Astrocyte of the hippocampus (primary cell): ENCODE results near the gene NAA11.
A peak's percentile ranks its signal among the peaks of the same experiment; 100 is the strongest.

Experiments used
- DNase-seq: peaks from one replicate; pipeline ENCODE4 v3.0.0; 2011; ENCODE audit warnings: low read depth, low spot score

Gene NAA11

GRCh38 chr4:79325864-79326328, at the start of gene NAA11:
NAA11 (minus strand) TSS chr4:79326061; CDS start chr4:79325877, 184 bp downstream.
- no peak for DNase-seq

GRCh38 chr4:79370026-79370425, 44.2 kb upstream of the NAA11 start:
- DNase-seq: no peak

DNA sequence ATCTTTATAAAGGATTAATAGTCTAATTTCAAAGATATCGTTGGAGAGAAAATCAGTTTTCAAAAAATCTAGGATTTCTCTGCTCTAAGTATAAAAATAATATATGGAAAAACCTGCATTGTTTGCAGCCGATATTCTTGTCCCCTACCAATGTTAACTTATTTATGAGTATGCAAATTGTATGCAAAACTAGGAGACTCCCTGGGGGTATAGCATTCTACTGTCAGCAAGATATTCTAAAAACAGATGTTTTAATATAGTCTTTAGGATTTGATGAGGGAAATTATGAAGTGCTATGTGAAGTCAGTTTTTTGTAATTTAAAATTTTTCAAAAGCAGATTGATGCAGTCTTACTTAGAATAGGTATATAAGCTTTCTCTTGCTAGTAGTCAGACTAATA, 41.2 kb upstream of the NAA11 start:
- DNase-seq: no peak

DNA sequence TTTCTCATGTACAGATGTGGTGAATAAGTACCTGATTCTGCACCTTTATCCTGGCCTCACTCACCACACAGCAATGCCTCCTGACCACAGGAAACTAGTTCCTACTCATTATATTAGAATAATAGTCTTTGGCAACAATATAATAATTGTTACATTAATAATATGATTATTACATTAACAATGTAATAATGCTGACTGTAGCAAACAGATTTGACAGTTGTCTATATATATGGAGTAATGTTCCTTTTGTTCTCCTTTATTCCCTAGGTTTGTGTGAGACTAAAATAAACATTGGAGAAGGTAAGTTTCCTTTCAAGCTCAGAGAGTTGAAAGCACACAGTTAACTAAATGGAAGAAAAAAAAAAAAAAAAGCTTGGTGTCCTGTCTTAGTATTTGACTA, 40.6 kb upstream of the NAA11 start:
- DNase-seq: no peak

DNA sequence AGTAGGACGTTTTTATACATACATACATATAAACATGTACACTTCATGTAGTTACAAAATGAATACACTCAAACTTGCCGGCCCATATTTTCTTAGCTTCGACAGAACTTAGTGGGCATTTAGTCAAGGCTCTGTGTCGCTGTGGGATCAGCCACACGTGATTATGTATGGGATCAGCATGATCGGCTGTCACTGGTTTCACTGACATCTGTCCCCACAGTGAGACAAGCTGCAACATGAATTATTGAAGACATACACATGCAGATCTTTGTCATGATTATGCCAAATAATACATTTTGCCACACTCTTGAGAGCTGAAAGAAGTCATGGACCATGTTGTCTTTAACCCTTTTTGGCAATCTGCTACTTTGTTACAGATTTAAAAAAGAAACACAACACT, 38.2 kb upstream of the NAA11 start:
- no peak for DNase-seq

DNA sequence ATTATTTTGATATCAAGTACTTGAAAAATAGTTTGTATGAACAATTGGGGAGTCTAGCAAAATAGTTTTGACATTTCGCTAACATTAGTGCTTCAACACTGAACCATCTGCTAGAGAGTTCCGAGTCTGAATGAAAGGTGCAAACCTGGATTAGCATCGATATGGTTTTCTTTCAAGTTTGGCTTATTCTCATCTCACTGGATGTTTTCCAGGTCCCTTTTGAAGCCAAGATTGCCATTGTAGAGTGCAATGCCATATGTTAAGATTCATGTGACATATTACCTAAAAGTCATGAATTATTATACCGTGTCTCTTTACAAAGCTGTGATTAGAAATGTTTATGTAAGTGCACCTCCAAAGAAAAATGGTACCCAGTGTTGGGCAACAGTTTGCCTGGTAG, 36.8 kb upstream of the NAA11 start:
- DNase-seq: no peak

DNA sequence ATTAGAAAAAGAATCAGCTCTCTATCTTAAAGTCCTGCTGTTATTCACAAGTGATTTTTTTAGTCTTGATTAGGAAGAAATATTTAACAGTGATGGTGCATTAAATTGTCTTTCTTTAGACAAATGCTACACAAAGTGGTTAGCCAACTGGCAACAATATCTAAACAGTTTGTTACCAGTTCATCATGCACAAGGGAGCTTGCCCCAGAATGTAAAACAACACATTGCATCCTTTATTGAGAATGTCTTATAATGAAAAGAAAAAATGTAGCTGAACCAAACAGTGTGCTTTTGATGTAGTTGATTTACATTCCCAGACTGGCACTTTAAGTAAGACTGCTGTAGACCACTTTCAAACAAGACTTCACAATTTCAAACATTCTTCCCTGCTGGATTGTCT, 34.1 kb upstream of the NAA11 start:
- DNase-seq: peak; percentile 1

GRCh38 chr4:79358438-79358837, 32.6 kb upstream of the NAA11 start:
- no peak for DNase-seq

DNA sequence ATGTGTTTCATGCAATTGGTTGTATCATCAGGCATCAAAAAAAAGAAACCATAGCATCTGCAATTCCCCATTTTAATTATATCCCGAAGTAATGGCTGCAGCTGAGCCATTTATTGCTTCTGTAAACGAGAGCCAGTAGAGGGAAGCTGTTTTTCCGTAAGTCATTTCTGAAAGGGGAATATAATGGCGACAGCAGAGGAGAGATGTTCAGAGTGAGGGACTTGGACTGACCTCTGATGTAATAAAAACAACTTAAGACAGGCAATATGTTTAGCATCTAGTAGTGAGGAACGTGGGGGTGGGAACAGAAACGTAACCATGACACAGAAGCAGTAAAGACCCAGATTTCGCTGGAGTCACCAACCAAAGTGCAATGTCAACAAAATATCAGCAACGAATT, 31.5 kb upstream of the NAA11 start:
- DNase-seq: no peak

GRCh38 chr4:79353075-79353474, 27.2 kb upstream of the NAA11 start:
- no peak for DNase-seq

DNA sequence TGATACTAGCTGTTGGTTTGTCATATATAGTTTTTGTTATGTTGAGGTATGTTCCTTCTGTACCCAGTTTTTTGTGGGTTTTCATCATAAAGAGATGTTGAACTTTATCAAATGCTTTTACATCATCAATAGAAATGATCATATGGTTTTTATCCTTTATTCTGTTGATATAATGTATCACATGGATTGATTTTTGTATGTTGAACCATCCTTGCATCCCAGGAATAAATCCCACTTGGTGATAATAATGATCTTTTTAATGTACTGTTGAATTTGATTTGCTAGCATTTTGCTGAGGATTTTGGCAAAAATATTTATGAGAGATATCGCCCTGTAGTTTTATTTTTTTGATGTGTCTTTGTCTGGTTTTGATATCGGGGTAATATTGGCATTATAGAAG, 22.5 kb upstream of the NAA11 start:
- no peak for DNase-seq

GRCh38 chr4:79341893-79342653, 16.2 kb upstream of the NAA11 start:
- no peak for DNase-seq

DNA sequence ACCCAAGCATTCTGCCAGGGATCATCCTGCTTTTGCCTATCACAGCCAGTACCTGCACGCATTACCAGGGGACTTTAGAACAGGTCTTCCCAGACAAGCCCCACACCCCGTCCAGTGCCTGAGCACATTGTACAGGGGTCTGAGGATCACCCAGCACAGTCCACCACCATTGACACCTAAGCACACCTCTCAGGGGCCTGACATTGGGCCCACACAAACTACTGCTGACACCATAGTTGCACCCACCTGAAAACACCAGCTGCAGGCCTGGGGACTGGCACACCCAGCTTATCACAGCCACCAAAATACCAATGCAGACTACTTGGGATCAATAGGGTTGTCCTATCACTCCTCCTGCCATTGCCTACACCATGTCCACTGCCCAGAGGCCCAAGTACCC, 14.7 kb upstream of the NAA11 start:
- DNase-seq: no peak

DNA sequence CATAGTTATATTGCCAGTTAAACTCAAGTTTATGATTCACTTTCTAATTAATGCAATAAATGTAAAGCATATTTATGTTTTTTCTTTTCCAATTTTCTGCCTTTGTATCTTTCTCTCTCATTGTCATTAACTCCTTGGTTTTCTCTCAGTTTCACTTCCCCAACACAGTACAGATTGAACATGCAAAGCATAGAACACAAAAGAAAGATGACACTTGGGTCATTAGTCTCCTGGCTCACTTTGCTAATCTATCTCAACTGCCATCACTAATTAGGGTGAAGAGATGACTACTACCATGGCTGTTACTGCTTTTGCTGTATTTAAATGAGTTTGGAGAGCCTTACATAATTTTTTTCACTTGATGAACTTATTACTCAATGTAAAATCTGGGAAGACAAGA, 12.3 kb upstream of the NAA11 start:
- DNase-seq: no peak

DNA sequence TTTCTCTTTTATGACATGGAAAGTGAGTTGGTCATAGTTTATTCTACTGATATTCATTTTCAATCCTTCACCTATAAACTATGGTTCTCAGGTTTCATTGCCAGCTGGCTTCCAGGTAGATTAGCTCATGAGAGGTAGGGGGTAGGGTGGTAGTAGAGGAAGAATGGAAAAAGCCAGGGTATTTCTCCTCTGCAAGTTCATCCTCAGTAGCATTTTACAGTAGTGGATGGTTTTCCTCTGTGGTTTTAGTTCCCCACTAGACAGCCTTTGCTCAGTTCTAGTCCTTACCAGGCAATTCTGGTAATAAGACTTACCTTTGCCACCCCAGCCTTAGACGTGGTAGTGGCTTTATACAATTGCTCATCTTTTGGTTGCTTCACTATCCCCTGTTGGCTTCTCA, 8.9 kb upstream of the NAA11 start:
- DNase-seq: no peak

GRCh38 chr4:79334341-79334740, 8.5 kb upstream of the NAA11 start:
- no peak for DNase-seq

DNA sequence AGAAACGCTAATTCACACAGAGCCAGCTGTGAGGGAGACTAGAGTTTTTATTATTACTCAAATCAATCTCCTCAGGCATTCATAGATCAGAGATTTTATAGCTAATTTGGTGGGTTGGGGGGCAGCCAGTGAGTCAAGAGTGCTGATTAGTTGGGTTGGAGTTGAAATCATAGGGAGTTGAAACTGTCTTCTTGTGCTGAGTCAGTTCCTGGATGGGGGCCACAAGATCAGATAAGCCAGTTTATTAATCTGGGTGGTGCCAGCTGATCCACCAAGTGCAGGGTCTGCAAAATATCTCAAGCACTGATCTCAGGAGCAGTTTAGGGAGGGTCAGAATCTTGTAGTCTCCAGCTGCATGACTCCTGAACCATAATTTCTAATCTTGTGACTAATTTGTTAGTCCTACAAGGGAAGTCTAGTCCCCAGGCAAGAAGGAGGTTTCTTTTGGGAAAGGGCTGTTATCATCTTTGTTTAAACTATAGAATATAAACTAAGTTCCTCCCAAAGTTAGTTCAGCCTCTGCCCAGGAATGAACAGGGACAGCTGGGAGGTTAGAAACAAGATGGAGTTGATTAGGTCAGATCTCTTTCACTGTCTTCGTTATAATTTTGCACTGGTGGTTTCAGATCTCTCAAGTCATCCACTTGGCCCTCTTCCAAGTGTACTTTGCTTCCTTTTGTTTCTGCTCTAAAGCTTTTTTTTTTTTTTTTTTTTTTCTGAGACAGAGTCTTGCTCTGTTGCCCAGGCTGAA, 5.4 kb upstream of the NAA11 start:
- no peak for DNase-seq

DNA sequence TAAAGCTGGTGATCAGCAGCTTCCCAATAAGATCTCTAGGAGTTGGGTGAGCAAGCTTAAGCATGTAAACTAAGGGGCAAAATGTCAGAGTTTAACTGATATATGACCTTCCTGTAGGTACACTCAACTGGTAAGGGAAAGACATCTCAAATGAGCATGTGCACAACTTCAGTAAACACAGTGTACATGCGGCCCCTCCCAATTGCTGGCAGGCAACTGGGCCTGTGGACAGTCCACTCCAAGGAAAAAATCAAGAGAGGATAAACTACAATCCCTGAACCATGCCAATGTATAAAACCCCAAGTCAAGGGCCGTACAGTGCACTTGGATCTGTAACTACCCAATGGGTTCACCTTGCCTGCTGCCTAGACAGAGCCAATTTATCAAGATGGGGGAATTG, 4.9 kb upstream of the NAA11 start:
- DNase-seq: no peak

- DNase-seq: no peak
Observed at GRCh38 chr4:79325436-79325835, 425 bp downstream of the NAA11 start.

- no peak for DNase-seq
Observed at GRCh38 chr4:79319975-79320374, 5.9 kb downstream of the NAA11 start.

DNA sequence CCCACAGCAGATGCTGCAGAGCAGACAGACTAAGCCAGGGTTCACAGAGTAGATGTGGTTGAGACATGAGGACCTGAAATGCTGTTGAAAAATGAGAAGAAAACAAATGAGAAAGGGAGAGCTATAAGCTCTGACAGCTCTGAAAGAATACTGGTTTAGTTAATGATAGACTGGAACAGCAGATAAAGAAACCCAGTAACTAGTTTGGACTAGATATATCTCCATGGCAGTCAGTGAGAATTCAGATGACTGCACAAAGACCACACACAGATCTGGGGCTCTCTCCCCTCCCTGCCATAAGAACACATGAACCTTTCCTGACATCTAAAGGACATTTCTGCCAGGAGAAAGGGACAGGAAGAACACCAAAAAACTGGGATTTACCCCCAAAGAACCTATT, 8.2 kb downstream of the NAA11 start:
- DNase-seq: no peak

GRCh38 chr4:79315891-79316290, 10.0 kb downstream of the NAA11 start:
- no peak for DNase-seq

DNA sequence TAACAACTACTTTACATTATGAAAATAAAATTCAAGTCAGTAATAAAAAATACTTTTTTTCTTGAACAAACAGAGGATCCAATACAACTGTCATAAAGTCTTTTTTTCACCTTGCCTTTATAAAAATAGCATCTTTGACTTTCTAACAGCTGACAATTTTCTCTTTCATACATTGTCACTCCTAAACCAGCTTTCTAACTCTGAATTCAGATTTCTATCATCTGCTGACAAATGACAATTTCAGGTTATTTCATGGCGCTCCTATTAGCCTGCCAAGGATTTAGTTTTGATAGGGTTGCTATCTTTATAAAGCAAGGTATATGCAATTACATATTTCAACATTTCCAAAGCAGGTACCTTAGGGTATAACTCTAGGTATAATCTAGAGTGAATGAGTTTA, 14.6 kb downstream of the NAA11 start:
- DNase-seq: no peak
